A549 treated with CpdA at 1 μM for 4 hours (cell line): Measurements from ENCODE around the gene OR52K1. TPM values are rescaled to one million over a fixed set of nuclear protein-coding genes. Genes with fewer than 3 reads are reported as not detected.

ENCODE experiments used
- total RNA-seq: library from RNA; stranded (reverse); fragments of 200-300 nt; extraction: Qiagen RNA extraction; gene quantifications from 5 replicates; pipeline ENCODE4 v1.2.3, GENCODE V29; 2022; ENCODE audit warnings: low read depth

Gene OR52K1
- not detected in 5 replicates for total RNA-seq

GRCh38 chr11:4482445-4482844 is at the start of gene OR52K1:
Gene OR52K1 (plus strand): TSS chr11:4482646. CDS start chr11:4488901, 6,255 bp downstream.

GRCh38 chr11:4448995-4449394 is 33.5 kb upstream of the OR52K1 start, which contains the start of gene OR52K2:
Gene OR52K2 (plus strand): TSS chr11:4449295. CDS start chr11:4449340, 45 bp downstream.

Other genes with a start within 250 kb of the OR52K1 start
- not detected in 5 replicates for gene OR52B4, start 114.3 kb upstream of the OR52K1 start, total RNA-seq
- gene TRIM21, start 88.9 kb upstream of the OR52K1 start, total RNA-seq, result 18.0 to 24.6 TPM (median 20.7 TPM) in 5 replicates
- not detected in 5 replicates for gene OR52K2, start 33.4 kb upstream of the OR52K1 start, total RNA-seq
- gene OR52M1, start 62.5 kb downstream of the OR52K1 start, total RNA-seq, result not detected in 5 replicates
- gene OR52I2, start 99.1 kb downstream of the OR52K1 start, total RNA-seq, result not detected in 5 replicates
- not detected in 5 replicates for gene OR52I1, start 111.4 kb downstream of the OR52K1 start, total RNA-seq
- 8.0 to 10.8 TPM (median 9.3 TPM) in 5 replicates for gene TRIM68, start 125.6 kb downstream of the OR52K1 start, total RNA-seq
- gene OR51D1, start 154.8 kb downstream of the OR52K1 start, total RNA-seq, result not detected in 5 replicates
- not detected in 5 replicates for gene OR51E1, start 161.3 kb downstream of the OR52K1 start, total RNA-seq
- gene OR51E2, start 215.2 kb downstream of the OR52K1 start, total RNA-seq, result 0.02 to 0.14 TPM in 2 of 5 replicates, not detected in the others
- not detected in 5 replicates for gene MMP26, start 222.1 kb downstream of the OR52K1 start, total RNA-seq